Caco-2 (cell line): ENCODE measurements around the gene SNX24. TPM values are rescaled to one million over a fixed set of nuclear protein-coding genes. Genes with fewer than 3 reads are reported as not detected.
"Not testable (repeated sequence)": the region's sequence is repeated elsewhere in the genome, so short reads cannot be mapped to it uniquely, and the experiment has no call there.

Experiments
- BruUV-seq: library from RNA; stranded (reverse); fragments of 400-500 nt; replicated peaks from 2 replicates; lab custom pipeline; 2021; lab: Mats Ljungman, UMichigan
- CTCF ChIA-PET: fragments of 300-600 bp; sonication (Branson Sonifier 250); formaldehyde crosslinking; loops from one replicate; lab custom pipeline; 2022; ENCODE audit warnings: antibody characterized with exemption; lab: Charles Lee
- POLR2A ChIA-PET: fragments of 300-600 bp; sonication (Branson Sonifier 250); formaldehyde crosslinking; loops from one replicate; lab custom pipeline; 2022; ENCODE audit warnings: antibody characterized with exemption; lab: Charles Lee
- DNase-seq, 2 experiments: peaks; one replicate each; pipeline versions ENCODE4 v3.0.0 to v3.0.0-alpha.2; 2020 to 2022
- H3K27me3 ChIP-seq: replicated peaks from 2 replicates; pipeline ENCODE4 v1.6.0; 2011; ENCODE audit warnings: low read length; ENCODE audit not compliant: control insufficient read depth, insufficient read depth
- H3K36me3 ChIP-seq: 2 replicates; pipeline ENCODE4 v1.5.1; 2011; ENCODE audit warnings: low read length; ENCODE audit not compliant: control insufficient read depth, insufficient read depth
- H3K4me1 ChIP-seq: fragments of 250-450 bp; sonication (Bioruptor Pico); 2 replicates; pipeline ENCODE4 v1.5.1; 2020; ENCODE audit warnings: mild to moderate bottlenecking
- H3K4me3 ChIP-seq: 2 replicates; pipeline ENCODE4 v1.5.1; 2011; ENCODE audit warnings: low read depth, mild to moderate bottlenecking, control low read depth, low read length
- H3K9me3 ChIP-seq: fragments of 250-450 bp; sonication (Bioruptor Pico); 2 replicates; pipeline ENCODE4 v1.5.1; 2020; ENCODE audit warnings: mild to moderate bottlenecking, moderate library complexity
- H3K27ac Mint-ChIP-seq: one replicate; pipeline ENCODE4 v1.8.0; 2022; ENCODE audit warnings: mixed read lengths; ENCODE audit not compliant: unreplicated experiment
- H3K27me3 Mint-ChIP-seq: one replicate; pipeline ENCODE4 v1.8.0; 2022; ENCODE audit warnings: mixed read lengths; ENCODE audit not compliant: insufficient read depth, unreplicated experiment
- H3K36me3 Mint-ChIP-seq: one replicate; pipeline ENCODE4 v1.8.0; 2022; ENCODE audit warnings: mild to moderate bottlenecking, mixed read lengths; ENCODE audit not compliant: insufficient read depth, unreplicated experiment
- H3K4me1 Mint-ChIP-seq: one replicate; pipeline ENCODE4 v1.8.0; 2022; ENCODE audit warnings: low read depth, mixed read lengths; ENCODE audit not compliant: unreplicated experiment
- H3K4me3 Mint-ChIP-seq: one replicate; pipeline ENCODE4 v1.8.0; 2022; ENCODE audit warnings: mild to moderate bottlenecking, moderate library complexity, mixed read lengths; ENCODE audit not compliant: unreplicated experiment
- H3K9me3 Mint-ChIP-seq: one replicate; pipeline ENCODE4 v1.8.0; 2022; ENCODE audit warnings: mixed read lengths; ENCODE audit not compliant: unreplicated experiment
- intact Hi-C: fragments of 100-400 bp; cut with micrococcal nuclease; formaldehyde crosslinking; loops from one replicate; pipeline ENCODE4 v1.10.0; 2022; ENCODE audit not compliant: unreplicated experiment
- total RNA-seq: library from RNA; stranded (reverse); gene quantifications from 2 replicates; pipeline ENCODE4 v1.2.3, GENCODE V29; 2022
- TF ChIP-seq, protein P1 (sequence below), 2 experiments: fragments of 200-600 bp in 1 of 2; IDR thresholded peaks; 1 replicate in 1 of 2; 2 replicates in 1 of 2; pipeline versions ENCODE4 v1.5.1 to v1.8.0; 2011 to 2022; ENCODE audit warnings: antibody characterized with exemption in 1 of 2, control low read depth in 1 of 2, inconsistent platforms in 1 of 2, low read depth in 1 of 2, low read length in 1 of 2, mild to moderate bottlenecking in 1 of 2, moderate library complexity in 1 of 2; ENCODE audit not compliant: insufficient read depth in 1 of 2, severe bottlenecking in 1 of 2, unreplicated experiment in 1 of 2

SNX24 gene
- total RNA-seq, 1 experiment from 2014 or later, result 38.4 TPM

DNA sequence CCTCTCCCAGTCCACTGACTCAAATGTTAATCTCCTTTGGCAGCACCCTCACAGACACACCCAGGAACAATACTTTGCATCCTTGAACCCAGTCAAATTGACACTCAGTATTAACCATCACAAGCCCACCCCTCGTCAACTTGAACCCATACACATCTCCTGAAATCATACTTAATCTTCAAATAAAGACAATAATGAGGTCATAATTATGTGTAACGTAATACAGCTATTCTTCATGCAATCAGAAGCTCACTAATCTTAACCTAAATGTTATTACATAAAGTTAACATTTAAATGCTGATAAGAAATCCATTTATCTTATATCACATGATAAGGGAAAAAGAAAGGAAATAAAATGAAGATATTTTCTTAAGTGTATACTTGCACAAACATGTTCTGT lies 125.9 kb downstream of the SNX24 start:
- Mint-ChIP-seq H3K9me3 (no peaks in the 10 kb centered on the region), H3K27me3 (no peaks in the 10 kb centered on the region), H3K4me3 (no peak overlapping the region), H3K36me3 (peaks cover 4% of the 10 kb centered on the region), H3K4me1 (peaks cover 1% of the 10 kb centered on the region), H3K27ac (no peak overlapping the region)
- ChIA-PET POLR2A (no interaction called here), CTCF (no interaction called here)
- no peak for DNase-seq
- H3K27me3 ChIP-seq, result no peaks in the 10 kb centered on the region
- TF ChIP-seq, protein P1, sequence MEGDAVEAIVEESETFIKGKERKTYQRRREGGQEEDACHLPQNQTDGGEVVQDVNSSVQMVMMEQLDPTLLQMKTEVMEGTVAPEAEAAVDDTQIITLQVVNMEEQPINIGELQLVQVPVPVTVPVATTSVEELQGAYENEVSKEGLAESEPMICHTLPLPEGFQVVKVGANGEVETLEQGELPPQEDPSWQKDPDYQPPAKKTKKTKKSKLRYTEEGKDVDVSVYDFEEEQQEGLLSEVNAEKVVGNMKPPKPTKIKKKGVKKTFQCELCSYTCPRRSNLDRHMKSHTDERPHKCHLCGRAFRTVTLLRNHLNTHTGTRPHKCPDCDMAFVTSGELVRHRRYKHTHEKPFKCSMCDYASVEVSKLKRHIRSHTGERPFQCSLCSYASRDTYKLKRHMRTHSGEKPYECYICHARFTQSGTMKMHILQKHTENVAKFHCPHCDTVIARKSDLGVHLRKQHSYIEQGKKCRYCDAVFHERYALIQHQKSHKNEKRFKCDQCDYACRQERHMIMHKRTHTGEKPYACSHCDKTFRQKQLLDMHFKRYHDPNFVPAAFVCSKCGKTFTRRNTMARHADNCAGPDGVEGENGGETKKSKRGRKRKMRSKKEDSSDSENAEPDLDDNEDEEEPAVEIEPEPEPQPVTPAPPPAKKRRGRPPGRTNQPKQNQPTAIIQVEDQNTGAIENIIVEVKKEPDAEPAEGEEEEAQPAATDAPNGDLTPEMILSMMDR (IDR thresholded peaks at IDR 0.05; ENCODE audit: insufficient read depth in 1 of 2, low read depth in 1 of 2, low read length in 1 of 2, severe bottlenecking in 1 of 2, unreplicated experiment in 1 of 2), result no peak
- no peaks in the 10 kb centered on the region for H3K4me1 ChIP-seq
- no peak overlapping the region for H3K4me3 ChIP-seq
- no peaks in the 10 kb centered on the region for H3K9me3 ChIP-seq
- intact Hi-C loops, result no loop called here
- H3K36me3 ChIP-seq, result no peaks in the 10 kb centered on the region
- BruUV-seq, result no TSS peak

DNA sequence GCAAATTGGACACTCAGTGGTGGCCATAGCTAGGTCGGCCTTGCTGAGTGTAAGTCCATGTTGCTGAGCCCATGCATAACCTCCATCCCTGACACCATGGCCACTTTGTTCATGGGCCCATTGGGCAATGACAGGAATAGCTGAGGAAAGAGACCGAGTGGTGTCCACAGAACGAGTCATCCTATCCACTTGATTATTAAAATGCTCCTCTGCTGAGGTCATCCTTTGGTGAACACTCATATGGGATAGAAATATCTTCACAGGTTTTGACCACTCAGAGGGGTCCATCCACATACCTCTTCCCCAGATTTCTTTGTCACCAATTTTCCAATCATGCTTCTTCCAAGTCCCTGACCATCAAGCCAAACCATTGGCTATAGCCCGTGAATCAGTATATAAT lies 127.5 kb downstream of the SNX24 start:
- DNase-seq, result no peak
- Mint-ChIP-seq H3K4me3 (no peak overlapping the region), H3K36me3 (peaks cover 4% of the 10 kb centered on the region), H3K9me3 (no peaks in the 10 kb centered on the region), H3K27ac (no peak overlapping the region), H3K4me1 (peaks cover 8% of the 10 kb centered on the region), H3K27me3 (no peaks in the 10 kb centered on the region)
- Histone ChIP-seq H3K4me3 (no peak overlapping the region), H3K9me3 (no peaks in the 10 kb centered on the region), H3K27me3 (no peaks in the 10 kb centered on the region), H3K36me3 (no peaks in the 10 kb centered on the region), H3K4me1 (no peaks in the 10 kb centered on the region)
- ChIA-PET POLR2A (no interaction called here), CTCF (no interaction called here)
- no TSS peak for BruUV-seq
- TF ChIP-seq, protein P1 (IDR thresholded peaks at IDR 0.05; ENCODE audit: insufficient read depth in 1 of 2, low read depth in 1 of 2, low read length in 1 of 2, severe bottlenecking in 1 of 2, unreplicated experiment in 1 of 2), result no peak
- intact Hi-C loops, result no loop called here

DNA sequence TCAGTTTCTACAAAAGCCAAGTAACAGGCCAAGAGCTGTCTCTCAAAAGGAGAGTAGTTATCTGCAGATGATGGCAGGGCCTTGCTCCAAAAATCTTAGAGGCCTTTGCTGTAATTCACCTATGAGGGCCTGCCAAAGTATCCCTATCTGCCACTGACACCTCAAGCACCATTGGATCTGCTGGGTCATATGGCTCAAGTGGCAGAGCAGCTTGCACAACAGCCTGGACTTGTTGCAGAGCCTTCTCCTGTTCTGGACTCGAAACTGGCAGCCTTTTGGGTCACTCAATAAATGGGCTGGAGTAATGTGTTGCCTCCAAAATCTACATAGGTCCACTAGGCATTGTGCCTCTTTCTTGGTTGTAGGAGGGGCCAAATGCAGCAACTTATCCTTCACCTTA lies 128.3 kb downstream of the SNX24 start:
- H3K4me3 Mint-ChIP-seq, H3K9me3 ChIP-seq, BruUV-seq, H3K36me3 ChIP-seq, H3K4me1 Mint-ChIP-seq, H3K9me3 Mint-ChIP-seq, H3K4me1 ChIP-seq, DNase-seq, H3K27me3 Mint-ChIP-seq, intact Hi-C loops, CTCF ChIA-PET, H3K27ac Mint-ChIP-seq, H3K27me3 ChIP-seq, H3K4me3 ChIP-seq, H3K36me3 Mint-ChIP-seq, POLR2A ChIA-PET: not testable (repeated sequence)

DNA sequence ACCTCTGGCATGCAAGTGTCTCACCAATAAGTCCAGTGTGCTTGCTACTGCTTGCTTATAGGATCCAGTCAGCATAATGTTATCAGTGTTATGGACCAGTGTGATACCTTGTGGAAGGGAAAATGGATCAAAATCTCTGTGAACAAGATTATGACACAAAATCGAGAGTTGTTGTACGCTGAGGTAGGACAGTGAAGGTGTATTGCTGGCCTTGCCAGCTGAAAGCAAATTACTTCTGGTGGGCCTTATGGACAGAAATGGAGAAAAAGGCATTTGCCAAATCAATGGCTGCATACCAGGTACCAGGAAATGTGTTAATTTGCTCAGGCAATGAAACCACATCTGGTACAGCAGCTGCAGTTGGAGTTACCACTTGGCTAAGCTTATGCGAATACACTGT lies 128.8 kb downstream of the SNX24 start:
- intact Hi-C loops, H3K27ac Mint-ChIP-seq, H3K4me3 Mint-ChIP-seq, H3K36me3 Mint-ChIP-seq, BruUV-seq, H3K27me3 Mint-ChIP-seq, H3K27me3 ChIP-seq, H3K36me3 ChIP-seq, H3K9me3 Mint-ChIP-seq, CTCF ChIA-PET, POLR2A ChIA-PET, DNase-seq, H3K4me1 Mint-ChIP-seq, H3K9me3 ChIP-seq, H3K4me3 ChIP-seq, H3K4me1 ChIP-seq: not testable (repeated sequence)
